Measurements from ENCODE around the gene AP1S1.

Gene AP1S1

GRCh38 chr7:101155303-101155702 lies 1.0 kb downstream of the AP1S1 start:
- DNase-seq (ENCODE audit: insufficient read length, low spot score) (no peak), FAIRE-seq (no peak)

GRCh38 chr7:101156277-101156676 lies 2.0 kb downstream of the AP1S1 start:
- FAIRE-seq (no peak), DNase-seq (ENCODE audit: insufficient read length, low spot score) (no peak)

- FAIRE-seq, result no peak
- DNase-seq (ENCODE audit: insufficient read length, low spot score), result no peak
Measured at GRCh38 chr7:101156866-101157589, 2.8 kb downstream of the AP1S1 start.

DNA sequence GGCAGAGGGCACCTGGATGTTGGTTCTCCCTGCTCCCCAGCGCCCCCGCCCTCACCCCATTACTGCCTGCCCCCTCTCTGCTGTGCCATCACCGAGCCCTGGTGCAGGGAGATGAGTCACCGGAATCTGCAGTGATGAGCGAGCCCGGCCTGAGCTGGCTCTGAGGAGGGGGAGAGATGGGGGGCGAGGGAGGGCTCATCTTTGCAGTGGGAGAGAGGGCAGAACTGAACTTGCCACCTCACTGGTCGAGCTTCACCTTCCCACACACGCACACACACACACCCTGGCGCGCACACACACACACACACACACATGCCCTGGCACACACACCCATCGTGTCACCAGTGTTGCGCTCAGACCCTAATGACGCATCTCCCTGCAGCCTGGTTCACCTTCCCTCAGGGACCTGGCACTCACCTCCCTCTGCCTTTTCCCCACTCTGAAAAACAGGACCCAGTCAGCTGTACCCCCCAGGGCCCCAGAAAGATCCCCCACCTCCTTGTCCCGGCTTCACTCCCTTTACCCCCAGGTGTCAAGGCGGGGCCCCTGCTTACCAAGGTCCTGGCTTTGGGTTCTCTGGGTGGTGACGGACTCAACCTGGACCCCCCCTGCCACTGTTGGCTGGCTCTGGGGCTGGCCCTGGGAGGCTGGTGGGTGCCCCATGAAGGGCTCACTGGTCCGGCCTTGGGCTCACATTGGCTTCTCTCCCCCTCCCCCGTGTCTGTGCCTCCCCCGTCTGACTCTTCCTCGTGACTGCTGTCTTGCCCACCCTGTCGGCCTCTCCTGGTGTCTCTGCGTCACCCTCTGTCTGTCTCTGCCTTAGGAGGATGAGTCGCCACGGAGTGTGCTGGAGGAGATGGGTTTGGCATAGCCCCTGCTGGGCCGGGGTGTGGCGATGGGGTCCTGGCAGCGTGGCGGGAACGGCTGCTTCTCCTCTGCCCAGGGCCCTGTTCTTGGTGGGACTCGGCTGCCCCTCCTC lies 5.7 kb downstream of the AP1S1 start:
- peak; percentile 48 for FAIRE-seq
- no peak for DNase-seq (ENCODE audit: insufficient read length, low spot score)

DNA sequence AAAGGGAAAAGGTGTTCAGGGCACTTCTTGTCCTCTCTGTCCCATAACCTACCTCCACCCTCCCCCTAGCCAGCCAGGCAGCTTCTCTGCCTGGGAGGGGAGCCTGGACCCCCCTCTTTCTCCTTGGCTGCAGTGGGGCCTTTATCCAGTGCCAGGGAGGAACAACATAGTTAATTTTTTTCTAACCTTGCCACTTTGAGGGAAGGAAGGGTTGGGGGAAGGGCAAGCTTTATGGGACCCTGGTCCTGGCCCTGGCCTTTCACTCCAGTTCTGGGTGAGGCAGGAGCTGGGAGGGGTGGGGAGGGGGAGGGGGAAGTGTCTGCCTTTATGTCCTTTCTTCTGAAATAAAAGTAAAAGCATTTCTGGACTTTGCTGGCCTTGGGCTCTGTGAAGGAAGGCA lies 6.6 kb downstream of the AP1S1 start:
- FAIRE-seq (no peak), DNase-seq (ENCODE audit: insufficient read length, low spot score) (no peak)

GRCh38 chr7:101161692-101162471 lies 7.6 kb downstream of the AP1S1 start:
- FAIRE-seq (no peak), DNase-seq (ENCODE audit: insufficient read length, low spot score) (no peak)

DNA sequence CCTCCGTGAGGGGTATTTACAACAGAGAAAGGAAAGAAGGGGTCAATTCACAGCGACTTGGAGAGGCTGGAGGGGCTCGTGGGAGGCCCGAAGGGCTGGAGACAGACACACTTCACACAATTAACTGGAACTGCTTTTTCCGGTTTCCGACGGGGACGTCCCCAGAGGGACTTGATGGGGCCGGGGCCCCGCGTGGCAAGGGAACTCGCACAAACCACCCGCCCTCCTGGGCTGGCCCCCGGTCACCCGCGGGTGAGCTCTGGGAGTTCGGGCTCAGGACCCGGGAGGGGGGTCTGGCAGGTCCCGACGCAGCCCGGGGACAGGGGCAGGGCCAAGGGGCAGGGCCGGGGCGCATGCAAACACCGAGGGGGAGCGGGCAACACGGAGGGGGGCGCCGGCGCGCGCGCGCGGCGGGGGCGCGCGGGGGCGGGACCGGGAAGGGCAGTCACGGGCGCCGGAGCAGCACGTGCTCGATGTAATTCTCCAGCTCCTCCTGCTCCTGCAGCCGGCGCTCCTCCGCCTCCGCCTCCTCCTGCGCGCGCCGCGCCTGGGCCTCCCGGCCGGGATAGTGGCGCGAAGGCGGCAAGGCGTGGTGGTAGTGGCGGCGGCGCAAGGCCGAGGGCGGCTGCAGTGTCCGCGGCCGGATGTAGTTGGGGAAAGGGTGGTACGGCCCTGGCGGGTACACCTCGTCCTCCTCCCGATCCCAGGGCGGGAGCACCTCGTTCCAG lies 8.4 kb downstream of the AP1S1 start:
- peak; percentile 33 for FAIRE-seq

DNA sequence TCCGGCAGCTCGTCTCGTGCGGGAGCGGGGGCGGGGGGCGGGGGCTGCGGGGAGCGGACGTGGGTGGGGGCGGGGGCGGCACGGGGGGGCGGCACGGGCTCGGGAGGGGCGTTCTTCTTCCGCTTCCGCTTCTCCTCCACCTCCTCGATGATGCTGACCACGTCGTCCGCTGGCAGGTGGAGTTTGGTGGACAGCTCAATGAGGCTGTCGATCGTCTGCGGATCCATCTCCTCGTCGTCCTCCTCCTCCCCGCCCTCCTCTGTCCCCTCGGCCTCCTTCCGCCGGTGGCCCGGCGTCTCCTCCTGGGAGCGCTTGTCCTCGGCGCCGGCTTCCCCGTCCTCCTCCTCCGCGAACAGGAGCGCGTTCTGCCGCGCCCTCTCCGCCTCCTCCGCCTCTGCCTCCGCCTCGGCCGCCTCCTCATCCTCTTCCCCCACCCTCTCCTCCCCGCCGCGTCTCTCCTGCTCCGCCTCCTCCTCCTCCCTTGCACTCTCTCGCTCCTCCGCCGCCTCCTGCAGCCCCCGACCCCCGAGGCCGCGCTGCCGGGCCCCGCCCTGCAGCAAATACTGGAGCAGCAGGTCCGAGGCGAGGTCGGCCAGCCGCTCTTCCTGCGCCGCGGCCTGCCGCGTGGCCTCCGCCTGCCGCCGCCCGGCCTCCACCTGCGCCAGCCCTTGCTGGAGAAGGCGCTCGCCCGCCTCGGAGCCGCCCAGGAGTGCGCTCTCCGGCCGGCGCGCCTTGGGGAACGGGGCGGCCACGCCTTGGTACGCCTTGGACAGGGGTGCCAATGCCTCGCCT lies 9.2 kb downstream of the AP1S1 start:
- FAIRE-seq, result no peak
- DNase-seq (ENCODE audit: insufficient read length, low spot score), result no peak

More for the DNA sequence above, 8.4 kb downstream of the AP1S1 start:
- DNase-seq (ENCODE audit: insufficient read length, low spot score), result no peak

DNA sequence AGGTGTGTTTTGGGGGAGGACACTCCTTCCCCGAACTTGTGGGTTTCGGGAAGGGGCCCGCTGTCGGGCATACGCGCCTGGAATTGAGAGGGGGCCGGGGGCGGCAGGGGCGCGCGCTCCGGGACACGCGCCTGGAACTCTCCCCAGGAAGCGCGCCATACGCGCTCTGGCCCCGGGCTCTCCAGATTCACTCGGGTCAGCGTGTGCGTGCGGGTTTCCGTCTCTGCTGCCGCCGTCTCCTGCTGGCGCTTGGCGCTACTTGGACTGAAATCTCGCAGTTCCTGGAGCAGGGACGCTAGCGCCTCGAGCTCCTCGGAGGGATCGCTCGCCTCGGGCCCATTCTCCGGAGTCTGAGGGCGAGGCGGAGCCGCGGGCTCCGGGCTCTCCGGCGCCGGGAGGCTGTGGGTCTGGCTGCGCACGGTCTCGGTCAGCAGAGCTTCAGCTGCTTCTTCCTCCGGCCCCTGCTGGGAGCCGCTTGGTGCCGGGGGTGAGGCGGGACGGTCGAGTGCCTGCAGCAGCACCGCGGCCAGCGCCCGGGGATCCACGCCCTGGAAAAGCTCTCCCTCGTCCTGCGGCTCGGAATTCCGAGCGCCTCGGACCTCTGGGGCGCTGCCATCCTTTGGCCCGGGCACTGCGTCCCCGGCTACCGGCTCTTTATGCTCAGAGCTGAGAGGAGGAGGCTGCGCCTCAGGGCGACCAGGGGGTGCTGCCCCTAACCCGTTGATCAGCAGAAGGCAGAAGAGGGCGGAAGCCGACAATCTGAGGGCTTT lies 10.0 kb downstream of the AP1S1 start:
- no peak for DNase-seq (ENCODE audit: insufficient read length, low spot score)

DNA sequence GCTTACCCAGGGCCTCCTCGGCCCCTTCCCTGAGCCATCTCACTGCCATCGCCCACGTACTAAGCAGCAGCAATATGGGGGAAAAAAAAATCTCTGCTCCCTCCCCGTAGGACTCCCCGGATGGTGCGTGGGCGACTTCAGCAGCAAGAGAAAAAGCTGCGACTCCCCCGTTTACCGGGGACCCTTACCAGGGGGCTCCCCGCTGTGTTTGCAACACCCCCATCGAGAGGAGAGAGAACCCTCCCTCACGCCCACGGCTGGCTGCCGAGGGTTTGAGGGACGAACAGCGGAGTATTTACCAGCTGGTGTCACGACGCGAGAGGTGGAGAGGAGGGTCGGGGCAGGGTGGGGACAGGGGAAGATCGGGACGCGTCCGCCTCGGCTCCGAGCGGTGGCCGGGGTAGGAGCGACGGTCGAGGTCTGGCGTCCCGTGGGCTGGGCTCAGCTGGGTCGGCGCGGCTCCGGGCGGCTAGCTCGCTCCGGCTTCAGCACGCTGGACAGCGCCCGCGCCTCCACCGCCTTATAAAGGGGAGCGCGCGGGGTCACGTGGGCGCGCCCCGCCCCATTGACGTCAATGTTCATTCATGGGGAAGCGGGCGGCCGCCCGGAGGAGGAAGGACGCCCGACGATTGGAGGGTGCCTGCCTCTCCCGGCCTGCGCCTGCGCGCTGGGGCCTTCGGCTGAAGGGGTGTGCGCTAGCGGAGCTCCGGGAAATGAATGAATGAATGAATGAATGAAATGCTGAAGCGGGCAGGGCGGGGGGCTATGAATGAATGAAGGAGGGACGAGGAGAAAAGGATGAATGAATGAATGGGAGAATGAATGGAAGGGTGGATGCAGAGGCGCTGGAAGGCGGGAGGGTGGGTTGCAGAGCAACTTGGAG lies 11.0 kb downstream of the AP1S1 start, which contains the start of gene VGF:
Gene VGF (minus strand): TSS at position 495 of the 883 bp plus-strand sequence. CDS start 726 bp downstream, outside the sequence.
- FAIRE-seq (no peak), DNase-seq (ENCODE audit: insufficient read length, low spot score) (peak; percentile 69)

More for the DNA sequence above, 10.0 kb downstream of the AP1S1 start:
- no peak for FAIRE-seq

DNA sequence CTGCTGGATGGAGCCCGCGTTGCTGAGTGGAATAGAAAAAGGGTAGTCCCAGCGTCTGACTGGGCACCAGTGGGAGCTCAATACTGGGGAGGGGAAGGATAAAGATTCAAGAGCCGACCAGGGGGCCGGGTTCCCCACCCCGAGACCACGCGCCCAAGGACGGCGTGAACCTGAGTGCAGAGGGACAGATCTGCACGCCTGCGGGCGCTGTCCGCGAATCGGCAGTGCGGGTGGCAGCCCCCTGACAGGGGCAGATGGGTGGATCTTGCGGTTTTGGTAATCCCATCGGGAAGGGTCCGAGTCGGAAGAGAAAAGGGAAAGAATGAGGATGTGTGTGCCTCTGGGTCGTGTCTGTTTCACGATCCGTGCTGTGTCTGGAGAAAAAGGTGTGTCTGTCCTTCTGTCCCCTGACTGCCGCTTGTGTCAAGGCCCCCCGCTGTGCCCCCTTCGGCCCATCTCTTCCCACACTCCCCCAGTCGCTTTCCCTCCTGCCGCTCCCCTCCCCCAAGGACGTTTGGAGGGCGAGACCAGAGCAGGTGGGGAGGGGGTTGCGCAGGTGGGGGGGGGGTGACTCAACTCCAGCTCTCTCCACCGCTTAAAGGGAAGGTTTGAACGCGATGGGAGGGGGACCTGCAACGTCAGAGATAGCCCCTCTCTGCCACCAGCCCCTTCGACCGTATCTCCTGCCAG lies 11.8 kb downstream of the AP1S1 start:
- no peak for DNase-seq (ENCODE audit: insufficient read length, low spot score)
- no peak for FAIRE-seq

GRCh38 chr7:101166648-101166908 lies 12.3 kb downstream of the AP1S1 start:
- FAIRE-seq (no peak), DNase-seq (ENCODE audit: insufficient read length, low spot score) (no peak)

- no peak for FAIRE-seq
- no peak for DNase-seq (ENCODE audit: insufficient read length, low spot score)
Measured at GRCh38 chr7:101166909-101167644, 12.8 kb downstream of the AP1S1 start.

GRCh38 chr7:101167645-101168411 lies 13.6 kb downstream of the AP1S1 start:
- DNase-seq (ENCODE audit: insufficient read length, low spot score) (no peak), FAIRE-seq (no peak)

DNA sequence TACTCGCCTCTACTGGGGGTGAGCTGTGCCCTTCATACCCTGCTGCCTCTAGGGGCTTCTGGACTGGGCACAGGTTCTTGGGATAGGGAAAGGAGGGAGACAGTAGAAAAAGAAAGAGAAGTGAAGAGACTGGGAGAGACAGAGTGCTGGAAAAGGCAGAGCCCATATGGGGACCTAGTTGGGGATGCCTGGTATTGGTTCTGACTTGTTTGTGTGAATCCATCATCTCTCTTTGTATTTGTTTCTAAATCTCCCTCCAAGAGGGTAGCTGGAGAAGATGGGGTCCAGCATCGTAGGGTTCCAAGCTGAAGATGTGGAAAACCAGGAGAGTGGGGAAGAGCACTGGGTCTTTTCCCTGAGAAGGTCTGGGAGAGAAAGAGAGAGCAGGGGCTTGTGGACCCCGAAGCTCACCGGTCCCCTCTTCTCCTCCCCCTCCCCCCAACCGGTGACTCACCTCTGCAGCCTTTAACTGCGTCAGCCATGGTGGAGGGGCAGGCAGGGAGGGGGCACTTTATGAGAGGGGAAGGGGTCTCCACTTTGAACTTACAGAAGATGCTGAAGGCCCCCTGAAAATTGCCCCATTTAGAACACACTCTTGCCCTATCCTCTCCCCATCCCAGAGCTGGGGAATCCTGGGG lies 14.3 kb downstream of the AP1S1 start:
- FAIRE-seq (no peak), DNase-seq (ENCODE audit: insufficient read length, low spot score) (no peak)
